AG08396 (cell line): ENCODE results near the gene PHF21A.
"Not testable (repeated sequence)": the region's sequence is repeated elsewhere in the genome, so short reads cannot be mapped to it uniquely, and the experiment has no call there.

ENCODE experiments used
- DNase-seq: peaks from one replicate; pipeline ENCODE4 v3.0.0; 2012; ENCODE audit warnings: low spot score, mixed read lengths

Gene PHF21A

GRCh38 chr11:45902452-45903380 is 218.5 kb downstream of the PHF21A start:
- DNase-seq = no peak

DNA sequence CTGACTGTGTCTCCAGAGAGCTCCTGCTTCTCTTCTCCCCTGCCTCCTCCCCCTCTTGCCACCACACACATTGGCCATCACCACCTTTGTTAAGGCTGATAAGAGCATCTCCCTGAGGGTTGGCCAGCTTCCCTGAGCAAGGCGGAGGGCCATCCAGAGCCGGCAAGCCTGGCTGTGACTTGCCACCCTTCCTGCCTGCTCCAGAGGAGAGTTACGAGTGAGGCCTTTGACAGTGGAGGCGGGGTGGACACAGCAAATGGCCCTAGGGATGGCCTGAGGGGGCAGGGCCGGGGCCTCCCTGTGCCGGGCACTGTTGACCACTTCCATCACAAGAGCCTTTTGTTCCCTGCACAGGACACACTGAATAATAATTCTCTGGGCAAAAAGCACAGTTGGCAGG is 219.6 kb downstream of the PHF21A start:
- no peak for DNase-seq

DNA sequence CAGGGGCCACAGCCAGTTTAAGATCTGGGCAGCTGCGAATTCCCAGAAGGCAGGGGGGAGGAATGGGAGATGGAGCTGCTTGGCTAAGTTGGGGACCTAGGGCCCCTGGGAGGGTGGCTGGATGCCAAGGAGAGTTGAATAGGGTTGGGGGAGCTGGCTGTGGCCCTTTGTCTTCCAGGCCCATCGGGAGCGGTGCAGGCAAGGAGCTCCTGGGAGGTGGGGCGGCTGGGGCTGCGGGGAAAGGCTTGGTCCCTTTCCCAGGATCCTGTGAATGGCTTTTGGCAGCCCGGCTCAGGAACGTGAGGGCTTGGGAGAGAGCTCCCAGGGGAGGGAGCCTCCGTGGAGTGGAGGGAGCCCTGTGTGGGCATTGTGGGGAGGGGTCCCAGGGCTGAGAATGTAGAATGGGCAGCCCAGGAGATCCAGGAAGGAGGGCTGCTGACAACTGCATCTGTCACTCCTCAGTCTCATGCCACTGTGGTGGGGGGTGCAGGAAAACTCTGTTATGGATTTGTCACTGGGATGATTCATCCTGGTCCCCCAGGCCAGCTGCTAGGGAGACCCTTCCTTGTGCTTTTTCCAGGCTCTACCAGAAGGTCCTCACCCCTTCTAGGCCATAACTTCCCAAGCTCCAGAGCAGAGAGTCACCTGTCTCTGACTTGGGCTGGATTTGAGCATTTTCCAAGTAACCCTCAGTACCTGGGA is 220.2 kb downstream of the PHF21A start:
- no peak for DNase-seq

- not testable (repeated sequence) for DNase-seq
Observed at GRCh38 chr11:45900175-45900800, 221.0 kb downstream of the PHF21A start.

- DNase-seq = peak; percentile 97
Observed at GRCh38 chr11:45899448-45900174, 221.6 kb downstream of the PHF21A start.

- DNase-seq = no peak
Observed at GRCh38 chr11:45899086-45899447, 222.2 kb downstream of the PHF21A start.

GRCh38 chr11:45897556-45897955 is 223.7 kb downstream of the PHF21A start:
- DNase-seq = no peak

GRCh38 chr11:45896422-45896984 is 224.8 kb downstream of the PHF21A start:
- DNase-seq = no peak

- DNase-seq = no peak
Observed at GRCh38 chr11:45895553-45896259, 225.5 kb downstream of the PHF21A start.

DNA sequence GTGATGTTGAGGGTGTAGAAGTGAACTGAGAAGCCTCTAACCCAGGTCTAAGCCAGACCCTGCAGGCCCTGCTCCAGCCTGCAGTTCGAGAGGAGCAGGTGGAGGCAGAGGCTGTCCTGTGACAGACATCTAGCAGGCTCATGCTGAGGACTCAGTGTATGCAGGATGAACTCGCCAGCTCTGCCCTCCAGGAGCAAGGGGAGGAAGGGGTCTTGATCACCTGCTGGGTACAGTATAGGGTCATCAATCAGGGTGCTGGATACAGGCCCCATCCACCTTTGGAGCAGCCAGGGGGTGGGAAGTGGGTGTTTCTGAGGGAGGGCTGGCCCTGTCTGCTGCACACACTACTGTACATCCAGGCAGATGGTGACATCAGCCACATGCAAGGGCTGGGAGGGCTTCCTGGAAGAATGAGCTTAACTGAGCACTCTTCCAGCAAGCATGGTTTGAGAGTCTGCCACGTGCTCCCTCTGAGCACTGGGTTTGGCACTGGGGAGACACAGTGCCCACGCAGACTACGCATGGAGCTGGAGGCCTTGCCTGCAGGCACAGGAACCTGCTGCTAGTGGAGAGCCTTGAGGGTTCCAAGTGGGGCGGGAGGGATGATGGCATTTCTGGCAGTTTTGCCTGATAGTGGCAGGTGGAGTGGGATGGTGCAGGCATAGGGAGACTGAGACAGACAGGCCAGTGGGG is 226.6 kb downstream of the PHF21A start:
- no peak for DNase-seq

DNA sequence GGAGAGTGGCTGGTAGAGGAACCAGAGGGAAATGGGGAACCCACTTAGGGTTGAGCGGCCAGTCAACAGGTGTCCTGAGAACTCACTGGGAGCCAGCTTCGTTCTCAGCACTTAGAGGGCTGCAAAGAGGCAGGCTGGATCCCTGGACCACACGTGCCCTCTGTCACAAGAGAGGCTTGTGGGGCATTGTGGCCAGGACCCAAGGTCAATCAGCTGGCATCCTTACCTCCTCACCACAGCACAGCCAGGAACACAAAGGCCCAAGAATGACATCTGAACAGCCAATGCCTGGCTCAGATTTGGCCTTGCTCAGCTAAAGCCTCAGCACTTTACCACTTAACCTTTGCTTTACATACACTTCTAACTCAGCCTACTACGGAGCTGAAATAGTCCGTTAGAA is 228.4 kb downstream of the PHF21A start:
- DNase-seq = no peak

DNA sequence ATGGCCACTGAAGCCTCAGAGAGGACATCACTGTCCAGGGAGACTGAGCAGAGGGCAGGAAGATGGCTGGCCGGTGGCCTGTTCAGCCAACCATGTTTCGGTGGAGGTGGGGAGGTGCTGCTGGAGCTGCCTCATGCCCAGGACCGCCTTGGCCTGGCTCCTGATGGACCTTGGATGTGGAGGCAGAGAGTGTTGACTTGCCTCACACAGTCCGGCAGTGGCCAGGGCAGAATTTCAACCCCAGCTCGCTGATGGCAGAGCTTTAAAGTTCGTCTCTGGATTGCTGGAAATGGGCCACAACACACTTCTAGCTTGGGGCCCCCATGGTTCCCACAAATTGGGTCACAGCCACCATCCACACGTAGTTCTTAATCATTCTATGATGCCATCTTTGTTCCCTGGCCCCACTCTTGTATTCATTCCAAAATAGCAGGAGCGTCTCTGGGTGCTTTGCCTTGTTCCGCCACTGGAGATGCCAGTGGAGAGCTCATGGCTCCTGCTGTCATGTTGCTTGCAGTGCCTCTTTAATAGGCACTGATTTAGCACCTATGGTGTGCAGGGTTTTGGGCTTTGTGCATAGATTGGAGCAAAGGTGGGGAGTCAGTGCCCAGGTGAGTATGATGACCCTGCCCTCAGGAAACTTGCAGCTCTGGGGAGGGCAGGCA is 230.2 kb downstream of the PHF21A start:
- DNase-seq = no peak

DNA sequence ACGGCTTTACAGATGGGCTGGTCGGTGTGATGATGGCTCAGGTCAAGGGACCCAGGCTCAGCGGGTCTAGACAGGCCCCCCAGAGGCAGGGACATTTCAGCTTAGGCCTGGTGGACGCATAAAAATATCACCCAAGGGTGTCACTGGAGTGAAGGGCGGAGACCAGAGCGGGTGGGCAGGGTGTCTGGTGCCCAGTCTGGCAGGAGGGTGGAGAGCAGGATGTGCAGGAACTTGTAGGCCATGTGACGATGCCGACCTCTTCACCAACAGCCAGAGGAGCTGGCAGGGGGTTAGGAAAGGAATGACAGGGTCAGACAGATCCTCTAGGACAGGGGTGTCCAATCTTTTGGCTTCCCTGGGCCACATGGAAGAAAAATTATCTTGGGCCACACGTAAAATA is 231.3 kb downstream of the PHF21A start:
- no peak for DNase-seq

GRCh38 chr11:45889555-45889954 is 231.7 kb downstream of the PHF21A start:
- no peak for DNase-seq

DNA sequence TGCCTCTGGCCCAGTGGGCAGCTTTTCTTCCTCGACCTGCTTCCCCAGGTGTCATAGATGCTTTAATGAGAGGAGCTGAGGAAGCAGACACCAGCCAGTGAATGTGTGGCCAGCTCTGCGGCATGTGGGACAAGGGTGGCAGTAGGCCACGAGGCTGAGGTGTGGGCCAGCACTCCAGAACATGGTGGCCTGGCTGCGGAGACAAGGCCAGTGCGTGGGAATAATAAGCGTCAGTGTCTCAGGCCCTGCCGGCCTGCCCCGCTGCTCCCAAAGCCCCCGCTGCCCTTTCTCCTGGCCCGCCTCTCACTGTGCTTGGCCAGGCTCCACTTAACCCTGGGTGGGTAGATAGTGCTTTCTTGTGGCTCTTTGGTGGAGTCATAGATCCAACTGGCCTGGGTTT is 233.7 kb downstream of the PHF21A start:
- DNase-seq = no peak

DNA sequence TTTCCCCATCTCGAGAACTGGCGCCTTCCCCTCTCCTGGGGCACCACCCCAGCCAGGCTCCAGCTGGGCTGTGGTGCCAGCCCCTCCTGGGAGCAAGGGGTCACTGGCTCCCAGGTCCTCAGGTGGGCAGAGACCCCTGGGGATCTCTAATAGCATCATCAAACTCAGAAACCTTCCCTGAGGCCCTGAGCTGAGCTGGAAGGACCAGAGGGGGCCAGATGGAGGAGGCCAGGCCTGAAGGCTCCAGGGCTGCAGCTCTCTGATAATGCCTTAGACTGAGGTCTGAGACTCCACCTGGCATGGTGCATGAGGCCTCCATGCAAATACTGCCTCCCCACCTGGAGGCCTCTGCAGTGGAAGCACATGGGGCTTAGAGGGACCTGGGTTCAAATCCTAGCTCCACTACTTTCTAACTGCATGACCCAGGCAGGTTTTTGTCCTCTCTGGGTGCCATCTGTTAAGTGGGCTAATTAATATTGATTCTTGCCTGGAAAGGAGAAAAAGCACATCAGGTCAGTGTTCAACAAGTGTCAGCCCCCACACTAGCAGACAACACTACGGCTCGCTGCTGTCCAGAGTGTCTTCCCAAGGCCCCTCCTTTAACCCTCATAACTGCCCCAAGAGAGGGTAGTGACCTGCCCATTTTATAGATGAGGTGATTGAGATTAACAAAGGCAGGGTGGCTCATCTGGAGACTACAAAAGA is 234.3 kb downstream of the PHF21A start:
- no peak for DNase-seq

GRCh38 chr11:45885921-45886721 is 235.1 kb downstream of the PHF21A start:
- no peak for DNase-seq

- peak; percentile 85 for DNase-seq
Observed at GRCh38 chr11:45885274-45885920, 235.9 kb downstream of the PHF21A start, which contains the start of gene MAPK8IP1. TSS of gene MAPK8IP1 (plus strand) at chr11:45885651. CDS start at chr11:45885821, 170 bp downstream.
